Calu3 (cell line): ENCODE results near the gene BMPER. TPM values are rescaled to one million over a fixed set of nuclear protein-coding genes. Genes with fewer than 3 reads are reported as not detected.
A peak's percentile ranks its signal among the peaks of the same experiment; 100 is the strongest.

Experiments
- BruUV-seq: library from RNA; stranded (reverse); fragments of 400-500 nt; replicated peaks from 2 replicates; lab custom pipeline; 2021; lab: Mats Ljungman, UMichigan
- CTCF ChIA-PET: fragments of 300-600 bp; sonication (Branson Sonifier 250); formaldehyde crosslinking; loops from one replicate; lab custom pipeline; 2022; ENCODE audit warnings: antibody characterized with exemption; lab: Charles Lee
- DNase-seq: peaks from one replicate; pipeline ENCODE4 v3.0.0; 2022
- H3K27ac Mint-ChIP-seq: one replicate; pipeline ENCODE4 v1.8.0; 2022; ENCODE audit warnings: mixed read lengths; ENCODE audit not compliant: unreplicated experiment
- H3K27me3 Mint-ChIP-seq: one replicate; pipeline ENCODE4 v1.8.0; 2022; ENCODE audit warnings: mixed read lengths; ENCODE audit not compliant: unreplicated experiment
- H3K36me3 Mint-ChIP-seq: one replicate; pipeline ENCODE4 v1.8.0; 2022; ENCODE audit warnings: mild to moderate bottlenecking, moderate library complexity, mixed read lengths; ENCODE audit not compliant: insufficient read depth, unreplicated experiment
- H3K4me1 Mint-ChIP-seq: one replicate; pipeline ENCODE4 v1.8.0; 2022; ENCODE audit warnings: mild to moderate bottlenecking, low read depth, mixed read lengths; ENCODE audit not compliant: unreplicated experiment
- H3K4me3 Mint-ChIP-seq: one replicate; pipeline ENCODE4 v1.8.0; 2022; ENCODE audit warnings: mild to moderate bottlenecking, low read depth, moderate library complexity, mixed read lengths; ENCODE audit not compliant: unreplicated experiment
- H3K9me3 Mint-ChIP-seq: one replicate; pipeline ENCODE4 v1.8.0; 2022; ENCODE audit warnings: low read depth, mixed read lengths; ENCODE audit not compliant: unreplicated experiment
- CTCF ChIP-seq: fragments of 200-600 bp; IDR thresholded peaks from one replicate; pipeline ENCODE4 v1.8.0; 2022; ENCODE audit warnings: antibody characterized with exemption; ENCODE audit not compliant: unreplicated experiment
- intact Hi-C: fragments of 100-400 bp; cut with micrococcal nuclease; formaldehyde crosslinking; loops from one replicate; pipeline ENCODE4 v1.10.0; 2022; ENCODE audit not compliant: unreplicated experiment
- total RNA-seq: library from RNA; stranded (reverse); gene quantifications from 2 replicates; pipeline ENCODE4 v1.2.3, GENCODE V29; 2022

Gene BMPER
- total RNA-seq, 1 experiment from 2014 or later, result not detected

- Mint-ChIP-seq H3K4me1 (no peaks in the 10 kb centered on the region), H3K36me3 (no peaks in the 10 kb centered on the region), H3K9me3 (peaks cover 9% of the 10 kb centered on the region), H3K27me3 (peaks cover 61% of the 10 kb centered on the region), H3K27ac (no peak overlapping the region), H3K4me3 (no peak overlapping the region)
- no TSS peak for BruUV-seq
- intact Hi-C loops, result no loop called here
- TF ChIP-seq CTCF, result no peak
- CTCF ChIA-PET, result no interaction called here
- no peak for DNase-seq
These were observed 225.4 kb downstream of the BMPER start for GRCh38 chr7:34130558-34131295.

GRCh38 chr7:34131371-34131770 lies 226.0 kb downstream of the BMPER start:
- Mint-ChIP-seq H3K27me3 (peaks cover 67% of the 10 kb centered on the region), H3K9me3 (peaks cover 5% of the 10 kb centered on the region), H3K4me3 (no peak overlapping the region), H3K36me3 (no peaks in the 10 kb centered on the region), H3K4me1 (no peaks in the 10 kb centered on the region), H3K27ac (no peak overlapping the region)
- no peak for TF ChIP-seq CTCF
- no TSS peak for BruUV-seq
- intact Hi-C loops, result no loop called here
- DNase-seq, result no peak
- CTCF ChIA-PET, result no interaction called here

- Mint-ChIP-seq H3K4me1 (no peaks in the 10 kb centered on the region), H3K27me3 (peaks cover 72% of the 10 kb centered on the region), H3K9me3 (no peaks in the 10 kb centered on the region), H3K36me3 (no peaks in the 10 kb centered on the region), H3K4me3 (no peak overlapping the region), H3K27ac (no peak overlapping the region)
- intact Hi-C loops, result no loop called here
- CTCF ChIA-PET, result interaction anchor here (0.8 to 1.7 kb wide), 4 partner anchors 18 to 463 kb away, joined by 3 to 7 read pairs (median 4); no protein-coding TSS in a partner anchor
- TF ChIP-seq CTCF, result no peak
- no TSS peak for BruUV-seq
- DNase-seq, result no peak
These were observed 228.1 kb downstream of the BMPER start for GRCh38 chr7:34133356-34133982.

GRCh38 chr7:34133983-34134782 lies 228.8 kb downstream of the BMPER start:
- Mint-ChIP-seq H3K4me3 (no peak overlapping the region), H3K27ac (no peak overlapping the region), H3K4me1 (no peaks in the 10 kb centered on the region), H3K9me3 (no peaks in the 10 kb centered on the region), H3K36me3 (no peaks in the 10 kb centered on the region), H3K27me3 (peaks cover 75% of the 10 kb centered on the region)
- peak; percentile 85 for DNase-seq
- no TSS peak for BruUV-seq
- CTCF ChIA-PET, result interaction anchor here (0.8 to 1.7 kb wide), 4 partner anchors 17 to 463 kb away, joined by 3 to 8 read pairs (median 6); no protein-coding TSS in a partner anchor
- intact Hi-C loops, result loop anchor here (1.0 to 2.0 kb wide), 3 partner anchors 33 to 463 kb away; no protein-coding TSS in a partner anchor
- TF ChIP-seq CTCF, result peak; percentile 88
